ENCODE results near the gene PUM1.

The PUM1 gene

DNA sequence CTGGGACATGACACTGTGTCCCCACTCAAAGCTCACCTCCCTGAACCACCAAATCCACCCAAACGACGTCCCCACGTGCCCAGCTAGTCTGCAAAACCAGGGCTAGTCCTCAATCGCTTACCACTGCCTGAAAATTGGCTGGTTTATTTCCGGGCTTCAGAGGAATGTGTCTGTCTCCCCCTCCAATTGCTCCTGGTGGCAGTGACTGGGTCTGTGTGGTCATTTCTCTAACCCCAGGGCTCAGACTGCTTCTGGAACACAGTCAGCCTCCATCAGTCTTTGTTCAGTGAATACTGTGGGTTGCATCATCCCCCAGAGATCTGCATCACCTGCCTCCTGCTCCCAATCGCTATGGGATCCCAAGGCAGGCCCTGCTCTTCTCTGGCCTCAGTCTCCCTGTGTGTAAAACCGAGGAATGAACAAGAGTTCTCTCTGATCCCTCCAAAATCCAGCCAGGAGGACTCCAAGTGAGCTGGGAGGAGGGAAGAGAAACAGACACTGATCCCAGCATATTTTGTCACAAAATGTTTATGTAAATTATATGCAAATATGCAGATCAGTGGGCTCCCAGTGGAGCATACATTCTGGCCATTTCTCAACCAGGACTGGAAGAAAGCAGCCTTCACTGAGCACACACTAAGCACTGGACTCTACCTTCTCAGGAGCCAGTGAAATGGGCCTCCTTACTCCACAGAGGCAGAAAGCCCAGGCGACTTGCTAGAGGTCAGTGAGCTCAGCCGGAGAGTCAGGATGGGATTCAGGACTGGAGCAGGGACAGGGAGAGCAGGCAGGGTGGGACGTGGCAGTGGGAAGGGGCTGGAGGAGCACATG, 177.8 kb downstream of the PUM1 start:
- no peak for DNase-seq (ENCODE audit: extremely low read depth, low read depth)
- no peak overlapping the region for H3K4me3 ChIP-seq (replicated peaks; ENCODE audit: low read depth, low read length)

DNA sequence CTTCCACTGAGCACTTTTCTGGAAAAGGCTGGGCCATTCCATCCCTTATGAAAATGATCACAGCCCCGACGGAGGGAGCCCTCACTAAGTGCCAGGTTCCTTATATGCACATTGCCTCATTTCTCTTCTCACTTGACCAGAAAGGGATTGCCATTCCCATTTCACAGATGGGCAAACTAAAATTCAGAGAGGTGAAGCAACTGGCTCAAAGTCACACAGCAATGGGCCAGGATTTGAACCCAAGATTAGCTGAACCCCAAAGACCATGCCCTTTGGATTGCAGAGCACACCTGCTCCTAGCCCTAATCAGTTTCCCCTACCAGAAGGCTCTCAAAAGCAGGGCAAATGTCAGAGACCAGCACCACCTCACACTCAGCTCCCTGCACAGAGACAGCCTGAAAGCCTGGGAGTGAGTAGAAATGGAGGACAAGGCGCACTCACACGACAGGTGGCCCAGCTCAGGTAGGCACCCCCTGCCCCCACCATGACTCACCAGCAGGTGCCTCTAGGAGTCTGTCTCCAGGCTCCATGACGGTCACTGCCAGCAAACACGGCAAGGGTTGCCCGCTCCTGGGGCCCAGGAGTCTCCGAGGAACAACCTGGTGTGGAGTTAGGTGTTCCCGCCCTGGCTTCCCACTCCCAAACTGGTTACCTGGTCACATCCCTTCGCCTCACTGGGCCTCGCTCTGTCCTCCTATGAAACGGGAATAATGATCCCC, 178.6 kb downstream of the PUM1 start:
- no peak for DNase-seq (ENCODE audit: extremely low read depth, low read depth)
- TF ChIP-seq, protein P1, sequence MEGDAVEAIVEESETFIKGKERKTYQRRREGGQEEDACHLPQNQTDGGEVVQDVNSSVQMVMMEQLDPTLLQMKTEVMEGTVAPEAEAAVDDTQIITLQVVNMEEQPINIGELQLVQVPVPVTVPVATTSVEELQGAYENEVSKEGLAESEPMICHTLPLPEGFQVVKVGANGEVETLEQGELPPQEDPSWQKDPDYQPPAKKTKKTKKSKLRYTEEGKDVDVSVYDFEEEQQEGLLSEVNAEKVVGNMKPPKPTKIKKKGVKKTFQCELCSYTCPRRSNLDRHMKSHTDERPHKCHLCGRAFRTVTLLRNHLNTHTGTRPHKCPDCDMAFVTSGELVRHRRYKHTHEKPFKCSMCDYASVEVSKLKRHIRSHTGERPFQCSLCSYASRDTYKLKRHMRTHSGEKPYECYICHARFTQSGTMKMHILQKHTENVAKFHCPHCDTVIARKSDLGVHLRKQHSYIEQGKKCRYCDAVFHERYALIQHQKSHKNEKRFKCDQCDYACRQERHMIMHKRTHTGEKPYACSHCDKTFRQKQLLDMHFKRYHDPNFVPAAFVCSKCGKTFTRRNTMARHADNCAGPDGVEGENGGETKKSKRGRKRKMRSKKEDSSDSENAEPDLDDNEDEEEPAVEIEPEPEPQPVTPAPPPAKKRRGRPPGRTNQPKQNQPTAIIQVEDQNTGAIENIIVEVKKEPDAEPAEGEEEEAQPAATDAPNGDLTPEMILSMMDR (IDR thresholded peaks at IDR 0.05; ENCODE audit: low read depth, low read length, missing control alignments), result no peak
- no peak overlapping the region for H3K4me3 ChIP-seq (replicated peaks; ENCODE audit: low read depth, low read length)

More for the DNA sequence above, 177.8 kb downstream of the PUM1 start:
- TF ChIP-seq, protein P1 (IDR thresholded peaks at IDR 0.05; ENCODE audit: low read depth, low read length, missing control alignments), result no peak

DNA sequence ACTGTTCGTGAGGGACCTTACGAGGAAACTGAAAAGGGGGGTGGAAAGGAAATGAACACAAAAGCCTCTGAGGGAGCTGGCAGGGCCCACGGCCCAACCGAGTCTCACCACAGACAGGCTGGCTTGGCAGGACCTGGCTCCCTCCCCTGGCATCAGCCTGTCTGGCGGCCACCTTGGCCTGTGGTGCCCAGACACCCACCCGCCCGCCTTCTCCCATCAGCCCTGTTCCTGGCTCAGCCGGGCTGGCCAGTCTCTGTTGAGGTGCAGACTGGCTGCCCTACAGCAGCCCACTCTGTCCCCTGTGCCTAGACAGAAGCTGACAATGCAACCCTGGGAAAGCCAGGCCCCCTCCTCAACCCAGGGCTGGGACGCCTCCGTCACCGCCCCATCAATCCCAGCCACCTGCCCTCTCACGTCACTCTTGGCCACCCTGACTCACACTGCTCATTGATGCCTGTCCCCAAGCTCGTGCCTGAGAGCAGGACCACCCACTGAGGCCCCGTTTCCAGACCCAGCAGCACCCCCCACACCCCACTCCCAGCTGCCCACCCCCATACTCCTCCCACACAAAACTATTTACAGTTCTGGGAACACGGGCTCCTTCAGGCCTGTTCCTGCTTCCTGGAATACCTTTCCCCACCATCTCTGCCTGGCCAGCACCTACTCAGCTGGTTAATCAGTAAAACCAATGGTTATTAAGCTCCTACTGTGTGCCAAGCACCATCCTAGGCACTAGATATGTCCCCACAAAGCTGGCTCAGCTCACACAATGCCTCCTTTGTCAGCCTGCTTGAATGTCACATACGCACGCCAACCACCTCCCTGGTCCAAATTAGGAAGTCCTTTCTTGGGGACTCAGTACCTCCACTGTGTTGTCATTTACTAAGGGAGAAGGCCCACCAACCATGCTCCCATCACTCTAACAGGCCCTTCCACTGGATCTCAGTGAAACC, 179.7 kb downstream of the PUM1 start:
- DNase-seq (ENCODE audit: extremely low read depth, low read depth), result no peak
- no peak overlapping the region for H3K4me3 ChIP-seq (replicated peaks; ENCODE audit: low read depth, low read length)
- TF ChIP-seq, protein P1 (IDR thresholded peaks at IDR 0.05; ENCODE audit: low read depth, low read length, missing control alignments), result no peak

DNA sequence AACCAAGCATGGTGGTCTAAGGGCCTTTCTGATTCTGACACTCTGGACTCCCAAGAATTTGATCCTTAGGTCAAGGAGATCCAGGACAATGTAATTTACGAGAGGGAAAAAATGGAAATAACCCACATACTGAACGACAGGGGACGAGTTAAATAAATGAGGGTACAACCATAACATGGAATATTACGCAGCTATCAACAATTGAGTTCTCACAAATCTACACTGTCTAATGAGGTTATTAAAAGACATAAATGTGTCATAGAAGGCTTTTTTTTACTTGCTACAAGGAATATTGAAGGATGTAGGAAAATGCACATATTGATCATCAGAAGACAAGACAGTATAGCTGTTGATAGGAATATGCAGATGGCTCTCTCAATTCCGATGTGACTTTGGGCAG, 180.8 kb downstream of the PUM1 start:
- no peak overlapping the region for H3K4me3 ChIP-seq (replicated peaks; ENCODE audit: low read depth, low read length)
- no peak for DNase-seq (ENCODE audit: extremely low read depth, low read depth)
- TF ChIP-seq, protein P1 (IDR thresholded peaks at IDR 0.05; ENCODE audit: low read depth, low read length, missing control alignments), result no peak

DNA sequence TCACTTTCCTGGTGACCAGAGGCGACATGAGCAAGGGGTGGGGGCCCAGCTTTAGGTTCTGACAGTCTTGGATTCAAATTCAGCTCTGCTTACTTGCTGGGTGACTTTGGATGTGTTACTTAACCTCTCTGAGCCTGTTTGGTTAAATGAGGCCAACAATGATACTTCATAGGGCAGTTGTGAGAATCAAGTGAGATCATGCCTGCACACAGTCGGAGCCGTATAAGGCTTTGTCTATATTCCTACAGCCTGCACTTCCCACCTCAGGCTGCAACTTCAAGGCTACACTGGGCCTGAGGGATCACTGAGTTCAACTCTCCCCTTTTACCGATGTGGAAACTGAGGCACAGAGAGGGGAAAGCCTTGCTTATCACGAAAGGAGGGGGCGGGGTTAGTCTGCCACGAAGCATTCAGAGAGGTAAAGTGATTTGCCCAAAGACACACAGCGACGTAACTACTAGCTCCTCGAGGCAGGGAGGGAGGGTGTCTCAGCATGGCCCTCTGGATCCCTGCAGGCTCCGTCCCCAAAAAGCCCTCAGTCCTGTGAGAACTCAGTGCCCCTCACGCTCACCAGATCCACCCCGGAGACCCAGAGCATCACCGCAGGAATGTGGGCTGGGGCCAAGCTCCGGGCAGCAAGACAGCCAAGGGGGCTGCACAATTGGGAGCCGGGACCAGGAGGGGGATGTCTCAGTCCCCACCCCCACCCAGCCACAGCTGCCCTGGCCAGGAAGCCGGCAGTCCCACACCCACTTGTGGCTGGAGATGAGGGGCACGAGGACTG, 181.9 kb downstream of the PUM1 start:
- no peak for DNase-seq (ENCODE audit: extremely low read depth, low read depth)
- no peak overlapping the region for H3K4me3 ChIP-seq (replicated peaks; ENCODE audit: low read depth, low read length)
- TF ChIP-seq, protein P1 (IDR thresholded peaks at IDR 0.05; ENCODE audit: low read depth, low read length, missing control alignments), result no peak

Data from HFF-Myc (cell line).